ENCODE measurements around the gene FNDC7.

The FNDC7 gene

GRCh38 chr1:108758796-108759195, 46.1 kb downstream of the FNDC7 start:
- ATAC-seq (ENCODE audit: low read depth) (no peak), DNase-seq (ENCODE audit: low spot score) (no peak)
- no peak for TF ChIP-seq CTCF (IDR thresholded peaks at IDR 0.05; ENCODE audit: poor library complexity, severe bottlenecking)
- Histone ChIP-seq H3K27me3 (ENCODE audit: insufficient read depth, poor library complexity, severe bottlenecking) (no peaks in the 10 kb centered on the region), H3K36me3 (ENCODE audit: low read depth) (peaks cover 88% of the 10 kb centered on the region), H3K9me3 (ENCODE audit: severe bottlenecking) (no peaks in the 10 kb centered on the region), H3K4me3 (ENCODE audit: severe bottlenecking) (no peak overlapping the region), H3K4me1 (ENCODE audit: insufficient read depth, poor library complexity, severe bottlenecking) (no peaks in the 10 kb centered on the region), H3K27ac (ENCODE audit: poor library complexity, severe bottlenecking) (no peak overlapping the region)

- H3K36me3 ChIP-seq (ENCODE audit: low read depth) = peaks cover 39% of the 10 kb centered on the region
- ATAC-seq (ENCODE audit: low read depth) (no peak), DNase-seq (ENCODE audit: low spot score) (no peak)
- no peak for TF ChIP-seq CTCF (IDR thresholded peaks at IDR 0.05; ENCODE audit: poor library complexity, severe bottlenecking)
- no peak overlapping the region for H3K27ac ChIP-seq (ENCODE audit: poor library complexity, severe bottlenecking)
- no peak overlapping the region for H3K4me3 ChIP-seq (ENCODE audit: severe bottlenecking)
- H3K4me1 ChIP-seq (ENCODE audit: insufficient read depth, poor library complexity, severe bottlenecking) = no peaks in the 10 kb centered on the region
- no peaks in the 10 kb centered on the region for H3K9me3 ChIP-seq (ENCODE audit: severe bottlenecking)
- H3K27me3 ChIP-seq (ENCODE audit: insufficient read depth, poor library complexity, severe bottlenecking) = no peaks in the 10 kb centered on the region
These were observed 54.4 kb downstream of the FNDC7 start for GRCh38 chr1:108767115-108767514.

- Histone ChIP-seq H3K27me3 (ENCODE audit: insufficient read depth, poor library complexity, severe bottlenecking) (no peaks in the 10 kb centered on the region), H3K4me3 (ENCODE audit: severe bottlenecking) (no peak overlapping the region), H3K9me3 (ENCODE audit: severe bottlenecking) (no peaks in the 10 kb centered on the region), H3K27ac (ENCODE audit: poor library complexity, severe bottlenecking) (no peak overlapping the region), H3K4me1 (ENCODE audit: insufficient read depth, poor library complexity, severe bottlenecking) (no peaks in the 10 kb centered on the region), H3K36me3 (ENCODE audit: low read depth) (peaks cover 35% of the 10 kb centered on the region)
- TF ChIP-seq CTCF (IDR thresholded peaks at IDR 0.05; ENCODE audit: poor library complexity, severe bottlenecking) = no peak
- ATAC-seq (ENCODE audit: low read depth) = no peak
- DNase-seq (ENCODE audit: low spot score) = no peak
These were observed 55.0 kb downstream of the FNDC7 start for GRCh38 chr1:108767708-108768107.

GRCh38 chr1:108777839-108778238, 65.1 kb downstream of the FNDC7 start:
- ATAC-seq (ENCODE audit: low read depth) (no peak), DNase-seq (ENCODE audit: low spot score) (no peak)
- Histone ChIP-seq H3K36me3 (ENCODE audit: low read depth) (peaks cover 65% of the 10 kb centered on the region), H3K4me3 (ENCODE audit: severe bottlenecking) (no peak overlapping the region), H3K27ac (ENCODE audit: poor library complexity, severe bottlenecking) (no peak overlapping the region), H3K4me1 (ENCODE audit: insufficient read depth, poor library complexity, severe bottlenecking) (no peaks in the 10 kb centered on the region), H3K9me3 (ENCODE audit: severe bottlenecking) (no peaks in the 10 kb centered on the region), H3K27me3 (ENCODE audit: insufficient read depth, poor library complexity, severe bottlenecking) (no peaks in the 10 kb centered on the region)
- no peak for TF ChIP-seq CTCF (IDR thresholded peaks at IDR 0.05; ENCODE audit: poor library complexity, severe bottlenecking)

GRCh38 chr1:108779455-108779854, 66.7 kb downstream of the FNDC7 start:
- H3K4me1 ChIP-seq (ENCODE audit: insufficient read depth, poor library complexity, severe bottlenecking) = no peaks in the 10 kb centered on the region
- no peak overlapping the region for H3K4me3 ChIP-seq (ENCODE audit: severe bottlenecking)
- no peak for TF ChIP-seq CTCF (IDR thresholded peaks at IDR 0.05; ENCODE audit: poor library complexity, severe bottlenecking)
- ATAC-seq (ENCODE audit: low read depth) (no peak), DNase-seq (ENCODE audit: low spot score) (no peak)
- H3K27me3 ChIP-seq (ENCODE audit: insufficient read depth, poor library complexity, severe bottlenecking) = no peaks in the 10 kb centered on the region
- no peaks in the 10 kb centered on the region for H3K9me3 ChIP-seq (ENCODE audit: severe bottlenecking)
- H3K27ac ChIP-seq (ENCODE audit: poor library complexity, severe bottlenecking) = no peak overlapping the region
- peaks cover 67% of the 10 kb centered on the region for H3K36me3 ChIP-seq (ENCODE audit: low read depth)

All from RWPE2 (cell line).